ENCODE data around the gene ICAM4. TPM values are rescaled to one million over a fixed set of nuclear protein-coding genes. Genes with fewer than 3 reads are reported as not detected.

The ICAM4 gene
- total and polyA plus RNA-seq, 2 of the 13 experiments (the other 11 are each of a cell fraction or from before 2014, with no cell fraction given): 2.9 to 4.0 TPM

GRCh38 chr19:10332965-10333757 lies 46.4 kb downstream of the ICAM4 start, which contains the start of gene RAVER1 (continued):
- TF ChIP-seq ZNF564 (CRISPR knock-in tag; IDR thresholded peaks at IDR 0.05) (peak; percentile 64; the same call in 1 of the 2 replicates), SNAPC2 (CRISPR knock-in tag; IDR thresholded peaks at IDR 0.05) (no peak), NR3C1 (CRISPR knock-in tag; IDR thresholded peaks at IDR 0.05) (no peak), JUNB (CRISPR knock-in tag; IDR thresholded peaks at IDR 0.05; ENCODE audit: borderline replicate concordance) (no peak), ZSCAN12 (CRISPR knock-in tag; IDR thresholded peaks at IDR 0.05) (no peak), ZNF512 (CRISPR knock-in tag; IDR thresholded peaks at IDR 0.05) (no peak), ZNF577 (CRISPR knock-in tag; IDR thresholded peaks at IDR 0.05; ENCODE audit: borderline replicate concordance, low read depth) (no peak), ZBTB39 (CRISPR knock-in tag; IDR thresholded peaks at IDR 0.05) (no peak), ZBTB14 (CRISPR knock-in tag; IDR thresholded peaks at IDR 0.05) (peak; percentile 60), RBM22 (optimal IDR thresholded peaks at IDR 0.05; ENCODE audit: low read length) (no peak), CCDC6 (CRISPR knock-in tag; IDR thresholded peaks at IDR 0.05) (no peak), EP300 (IDR thresholded peaks at IDR 0.05; ENCODE audit: low read depth in 2 of 2, low read length in 2 of 2) (no peak; a peak in 1 of 4 replicates), EP300 (CRISPR knock-in tag; IDR thresholded peaks at IDR 0.05; ENCODE audit: borderline replicate concordance) (peak; percentile 43; the same call in 1 of the 2 replicates), RNF2 (conservative IDR thresholded peaks at IDR 0.05; ENCODE audit: low read depth) (no peak; the same call in 1 of the 2 replicates), SALL1 (CRISPR knock-in tag; IDR thresholded peaks at IDR 0.05) (peak; percentile 71; the same call in 1 of the 2 replicates), ATAD3A (CRISPR knock-in tag; IDR thresholded peaks at IDR 0.05) (no peak), ZIK1 (CRISPR knock-in tag; IDR thresholded peaks at IDR 0.05; ENCODE audit: borderline replicate concordance, low read depth) (no peak; the same call in 1 of the 2 replicates), GATA4 (IDR thresholded peaks at IDR 0.05; ENCODE audit: borderline replicate concordance, low read depth) (no peak), SPEN (CRISPR knock-in tag; IDR thresholded peaks at IDR 0.05; ENCODE audit: low read depth) (peak; percentile 59), PAXIP1 (CRISPR knock-in tag; conservative IDR thresholded peaks at IDR 0.05) (peak; percentile 50; the same call in 1 of the 2 replicates), ZNF709 (CRISPR knock-in tag; IDR thresholded peaks at IDR 0.05) (0 out of 2 replicates have a peak, but pooled peaks have one; percentile 44)
